Breast epithelium (tissue), 4 donors: ENCODE data around the gene GDPD5. TPM values are rescaled to one million over a fixed set of nuclear protein-coding genes. Genes with fewer than 3 reads are reported as not detected.

Source experiments
- DNase-seq, 2 donors: peaks; one replicate each; pipeline ENCODE4 v3.0.0-alpha.2; 2019; ENCODE audit warnings: low spot score in 2 of 2
- H3K27ac ChIP-seq, 2 donors: fragments of 200-600 bp; sonication (generic) in 1 of 2; one replicate each; pipeline ENCODE4 v1.5.1; 2016 to 2019; ENCODE audit warnings: mild to moderate bottlenecking in 1 of 2
- H3K27me3 ChIP-seq, 2 donors: fragments of 200-600 bp; sonication (generic) in 1 of 2; one replicate each; pipeline versions ENCODE4 v1.5.1 to v1.6.0; 2017 to 2019; ENCODE audit warnings: control low read depth in 1 of 2, mild to moderate bottlenecking in 1 of 2
- H3K36me3 ChIP-seq: fragments of 200-600 bp; one replicate; pipeline ENCODE4 v1.5.1; 2019
- H3K4me1 ChIP-seq, 2 donors: fragments of 200-600 bp; sonication (generic); one replicate each; pipeline ENCODE4 v1.5.1; 2016 to 2019; ENCODE audit warnings: control low read depth in 1 of 2
- H3K4me3 ChIP-seq, 3 donors: fragments of 200-600 bp; sonication (generic); 1 replicate in 2 of 3; 2 replicates in 1 of 3; pipeline ENCODE4 v1.5.1; 2016 to 2019; ENCODE audit warnings: mild to moderate bottlenecking in 3 of 3, moderate library complexity in 2 of 3
- H3K9me3 ChIP-seq, 2 donors: fragments of 200-600 bp; sonication (generic) in 1 of 2; one replicate each; pipeline ENCODE4 v1.5.1; 2016 to 2019; ENCODE audit warnings: control low read depth in 1 of 2
- CTCF ChIP-seq, 3 donors: fragments of 450-650 bp; IDR thresholded peaks; one replicate each; pipeline ENCODE4 v1.5.1; 2016 to 2017; ENCODE audit warnings: antibody characterized with exemption in 3 of 3, mild to moderate bottlenecking in 3 of 3, moderate library complexity in 3 of 3
- POLR2A ChIP-seq: fragments of 450-650 bp; IDR thresholded peaks from one replicate; pipeline ENCODE4 v1.6.1; 2016; ENCODE audit warnings: antibody characterized with exemption, mild to moderate bottlenecking, moderate library complexity
- POLR2AphosphoS5 ChIP-seq, 3 donors: sonication (generic); formaldehyde crosslinking; IDR thresholded peaks; one replicate each; pipeline ENCODE4 v1.6.1; 2017; ENCODE audit warnings: antibody characterized with exemption in 3 of 3
- intact Hi-C: fragments of 100-400 bp; cut with DNase I; formaldehyde crosslinking; loops from one replicate; pipeline ENCODE4 v1.15.1; 2023; ENCODE audit warnings: low total_unique reads
- total RNA-seq, 3 donors: library from RNA; depleted of rRNA; stranded (reverse); fragments of >200 nt; gene quantifications; one replicate each; pipeline ENCODE4 v1.1.0, GENCODE V29; 2016

Gene GDPD5
- total RNA-seq, result 10 to 100 TPM; 10.5 to 25.9 (median 14.8) TPM

GRCh38 chr11:75525433-75526191 lies at the start of gene GDPD5:
TSS of gene GDPD5 (minus strand) at chr11:75525941. CDS start at chr11:75477735, 48,206 bp downstream.
- Histone ChIP-seq H3K27me3 (no peaks in the 10 kb centered on the region), H3K36me3 (no peaks in the 10 kb centered on the region), H3K4me3 (peak within 1 kb of the TSS; percentile 73 to 93 (median 74)), H3K4me1 (peaks cover 0 to 8% of the 10 kb centered on the region in 2 donors), H3K9me3 (no peaks in the 10 kb centered on the region), H3K27ac (peak within 1 kb of the TSS; percentile 48 to 61)
- peak; percentile 65 to 78 for DNase-seq
- TF ChIP-seq CTCF (IDR thresholded peaks at IDR 0.05) (peak in 1 of 3 donors; percentile 21), POLR2AphosphoS5 (IDR thresholded peaks at IDR 0.05) (no peak), POLR2A (no peak)
- intact Hi-C loops, result loop anchor here (5.0 kb wide), 1 partner anchor 73 kb away; no protein-coding TSS in a partner anchor

- Histone ChIP-seq H3K36me3 (peaks cover 3% of the 10 kb centered on the region), H3K27ac (peak overlapping the region in 1 of 2 donors; percentile 19), H3K4me1 (no peaks in the 10 kb centered on the region), H3K27me3 (no peaks in the 10 kb centered on the region), H3K4me3 (no peak overlapping the region), H3K9me3 (no peaks in the 10 kb centered on the region)
- no peak for TF ChIP-seq CTCF (IDR thresholded peaks at IDR 0.05)
- TF ChIP-seq POLR2A, result no peak
- TF ChIP-seq POLR2AphosphoS5 (IDR thresholded peaks at IDR 0.05), result no peak
- intact Hi-C loops, result loop anchor here (5.0 kb wide), 1 partner anchor 622 kb away; no protein-coding TSS in a partner anchor
- DNase-seq, result no peak
Observed at GRCh38 chr11:75574698-75575602, 49.2 kb upstream of the GDPD5 start.

GRCh38 chr11:75572744-75573143 lies 47.0 kb upstream of the GDPD5 start:
- TF ChIP-seq CTCF (IDR thresholded peaks at IDR 0.05) (no peak), POLR2AphosphoS5 (IDR thresholded peaks at IDR 0.05) (peak in 1 of 3 donors; percentile 28), POLR2A (no peak)
- H3K27ac ChIP-seq, result no peak overlapping the region
- no peaks in the 10 kb centered on the region for H3K9me3 ChIP-seq
- DNase-seq, result no peak
- intact Hi-C loops, result no loop called here
- H3K27me3 ChIP-seq, result no peaks in the 10 kb centered on the region
- H3K36me3 ChIP-seq, result peaks cover 6% of the 10 kb centered on the region
- H3K4me3 ChIP-seq, result no peak overlapping the region
- no peaks in the 10 kb centered on the region for H3K4me1 ChIP-seq

GRCh38 chr11:75571625-75572024 lies 45.9 kb upstream of the GDPD5 start:
- no peaks in the 10 kb centered on the region for H3K9me3 ChIP-seq
- peaks cover 0 to 4% of the 10 kb centered on the region in 2 donors for H3K4me1 ChIP-seq
- no peaks in the 10 kb centered on the region for H3K27me3 ChIP-seq
- peak overlapping the region in 1 of 2 donors; percentile 53 for H3K27ac ChIP-seq
- TF ChIP-seq POLR2AphosphoS5 (IDR thresholded peaks at IDR 0.05) (no peak), POLR2A (no peak), CTCF (IDR thresholded peaks at IDR 0.05) (no peak)
- intact Hi-C loops, result no loop called here
- no peak overlapping the region for H3K4me3 ChIP-seq
- DNase-seq, result no peak
- H3K36me3 ChIP-seq, result peaks cover 6% of the 10 kb centered on the region
